HepG2 (cell line): ENCODE results near the gene SH2D3A. TPM values are rescaled to one million over a fixed set of nuclear protein-coding genes. Genes with fewer than 3 reads are reported as not detected.
A peak's percentile ranks its signal among the peaks of the same experiment; 100 is the strongest.

Experiments used
- BRCA1 ChIP-seq: sonication (generic); formaldehyde crosslinking; IDR thresholded peaks from 2 replicates; pipeline ENCODE4 v1.4.0; 2020; ENCODE audit warnings: missing genetic modification reagents
- HIVEP1 ChIP-seq: sonication (generic); formaldehyde crosslinking; IDR thresholded peaks from 2 replicates; pipeline ENCODE4 v1.4.0; 2020; ENCODE audit warnings: mild to moderate bottlenecking, missing genetic modification reagents
- KDM5A ChIP-seq: fragments of 200-600 bp; sonication (generic); IDR thresholded peaks from 2 replicates; pipeline ENCODE4 v1.7.0; 2018; ENCODE audit warnings: antibody characterized with exemption, mild to moderate bottlenecking, low read length, borderline replicate concordance
- SMYD3 ChIP-seq: sonication (generic); formaldehyde crosslinking; IDR thresholded peaks from 2 replicates; pipeline ENCODE4 v1.8.1; 2023; ENCODE audit warnings: mild to moderate bottlenecking, missing genetic modification reagents
- STAG1 ChIP-seq: sonication (generic); formaldehyde crosslinking; IDR thresholded peaks from 2 replicates; pipeline ENCODE4 v1.4.0; 2020; ENCODE audit warnings: missing genetic modification reagents
- ZBED4 ChIP-seq: sonication (generic); formaldehyde crosslinking; IDR thresholded peaks from 2 replicates; pipeline ENCODE4 v1.4.0; 2020; ENCODE audit warnings: missing genetic modification reagents, borderline replicate concordance
- ZHX2 ChIP-seq, 2 experiments: sonication (generic) in 1 of 2; formaldehyde crosslinking in 1 of 2; IDR thresholded peaks; 2 replicates each; pipeline versions ENCODE4 v1.6.1 to v1.9.0; 2014 to 2022; ENCODE audit warnings: antibody characterized with exemption in 1 of 2, borderline replicate concordance in 1 of 2, inconsistent platforms in 1 of 2, low read depth in 1 of 2, missing genetic modification reagents in 1 of 2
- ZNF20 ChIP-seq: sonication (generic); formaldehyde crosslinking; IDR thresholded peaks from 2 replicates; pipeline ENCODE4 v1.4.0; 2020; ENCODE audit warnings: mild to moderate bottlenecking, moderate library complexity, missing genetic modification reagents
- ZNF333 ChIP-seq: sonication (generic); formaldehyde crosslinking; IDR thresholded peaks from 2 replicates; pipeline ENCODE4 v1.4.0; 2020; ENCODE audit warnings: mild to moderate bottlenecking, missing genetic modification reagents, borderline replicate concordance
- ZNF609 ChIP-seq: sonication (generic); formaldehyde crosslinking; IDR thresholded peaks from 2 replicates; pipeline ENCODE4 v1.4.0; 2020; ENCODE audit warnings: mild to moderate bottlenecking, missing genetic modification reagents, borderline replicate concordance
- polyA plus RNA-seq, 8 experiments: library from polyadenylated mRNA; depleted of rRNA in 3 of 8; stranded (reverse) in 7 of 8; unstranded in 1 of 8; fragments of >200 nt; fragmentation: Illumina TruSeq in 4 of 8; extraction: Trizol in 4 of 8; gene quantifications; 2 replicates each; pipeline versions ENCODE4 v1.2.1 to v1.2.3, GENCODE V29; 2011 to 2016; ENCODE audit warnings: low read depth in 4 of 8, missing spikeins in 1 of 8, mixed read lengths in 1 of 8; ENCODE audit not compliant: insufficient read depth in 1 of 8
- total RNA-seq, 5 experiments: library from RNA; depleted of rRNA; stranded (reverse); fragments of >200 nt; fragmentation: Illumina TruSeq; extraction: Trizol; gene quantifications; 2 replicates each; pipeline ENCODE4 v1.2.3, GENCODE V29; 2016; ENCODE audit warnings: low read depth in 1 of 5

SH2D3A gene
- total and polyA plus RNA-seq, 2 of the 13 experiments (the other 11 are each of a cell fraction or from before 2014, with no cell fraction given) = 1.0 to 2.2 TPM

- TF ChIP-seq ZHX2 (IDR thresholded peaks at IDR 0.05; ENCODE audit: low read depth) = no peak
- TF ChIP-seq ZHX2 (CRISPR knock-in tag; IDR thresholded peaks at IDR 0.05; ENCODE audit: borderline replicate concordance) = no peak; the same call in 1 of the 2 replicates
- TF ChIP-seq ZBED4 = peak; percentile 67; the same call in 1 of the 2 replicates
- TF ChIP-seq ZNF20 (CRISPR knock-in tag) = no peak
- 0 out of 2 replicates have a peak, but pooled peaks have one; percentile 46 for TF ChIP-seq BRCA1 (CRISPR knock-in tag)
- 0 out of 2 replicates have a peak, but pooled peaks have one; percentile 17 for TF ChIP-seq ZNF333 (CRISPR knock-in tag)
- TF ChIP-seq HIVEP1 (CRISPR knock-in tag) = no peak
- TF ChIP-seq ZNF609 = peak; percentile 6; the same call in 1 of the 2 replicates
- TF ChIP-seq STAG1 (CRISPR knock-in tag) = peak; percentile 83
- 0 out of 2 replicates have a peak, but pooled peaks have one; percentile 38 for TF ChIP-seq KDM5A
- no peak; the same call in 1 of the 2 replicates for TF ChIP-seq SMYD3 (CRISPR knock-in tag)
Observed at GRCh38 chr19:6737873-6738786, 29.1 kb downstream of the SH2D3A start (continued).
